Measurements from ENCODE around the gene OR1J2.

- no peak for TF ChIP-seq CTCF (IDR thresholded peaks at IDR 0.05)
- no peak for TF ChIP-seq POLR2A (IDR thresholded peaks at IDR 0.05)
These were observed 16.0 kb downstream of the OR1J2 start for GRCh38 chr9:122526602-122527001.
